ENCODE results near the gene CLCN7.

DNA sequence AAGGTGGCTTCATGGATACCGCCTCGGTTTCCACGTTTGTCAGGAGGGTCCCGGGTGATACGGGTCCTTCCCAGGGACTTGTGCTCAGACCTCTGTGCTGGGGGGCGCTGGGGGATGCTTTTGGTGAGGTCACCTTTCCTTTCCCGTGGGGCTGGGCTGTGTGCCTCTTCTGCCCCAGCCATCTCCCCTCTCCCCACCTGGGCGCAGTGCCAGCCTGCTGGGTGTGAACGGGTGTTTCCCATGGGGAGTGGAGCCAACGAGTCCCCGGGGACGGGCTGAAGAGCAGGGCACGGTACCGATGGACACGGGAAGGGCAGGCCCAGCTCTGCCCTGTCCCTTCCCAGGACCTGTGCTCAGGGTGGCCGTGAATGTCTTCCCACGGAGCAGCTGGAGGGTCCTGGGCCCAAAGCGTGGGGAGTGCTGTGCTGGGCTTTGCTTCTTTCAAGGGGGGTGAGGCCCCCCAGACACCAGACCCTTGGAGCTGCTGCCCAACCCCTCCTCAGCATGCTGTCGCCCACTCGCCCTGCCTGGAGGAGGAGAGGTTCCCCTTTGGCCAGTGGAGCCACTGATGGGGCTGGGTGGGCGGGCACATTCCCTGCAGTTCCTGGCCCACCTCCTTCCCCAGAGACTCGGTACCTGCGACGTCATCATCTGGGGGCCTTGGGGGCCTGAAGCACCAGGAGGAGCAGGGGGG is 33.8 kb upstream of the CLCN7 start:
- TF ChIP-seq, protein P1, sequence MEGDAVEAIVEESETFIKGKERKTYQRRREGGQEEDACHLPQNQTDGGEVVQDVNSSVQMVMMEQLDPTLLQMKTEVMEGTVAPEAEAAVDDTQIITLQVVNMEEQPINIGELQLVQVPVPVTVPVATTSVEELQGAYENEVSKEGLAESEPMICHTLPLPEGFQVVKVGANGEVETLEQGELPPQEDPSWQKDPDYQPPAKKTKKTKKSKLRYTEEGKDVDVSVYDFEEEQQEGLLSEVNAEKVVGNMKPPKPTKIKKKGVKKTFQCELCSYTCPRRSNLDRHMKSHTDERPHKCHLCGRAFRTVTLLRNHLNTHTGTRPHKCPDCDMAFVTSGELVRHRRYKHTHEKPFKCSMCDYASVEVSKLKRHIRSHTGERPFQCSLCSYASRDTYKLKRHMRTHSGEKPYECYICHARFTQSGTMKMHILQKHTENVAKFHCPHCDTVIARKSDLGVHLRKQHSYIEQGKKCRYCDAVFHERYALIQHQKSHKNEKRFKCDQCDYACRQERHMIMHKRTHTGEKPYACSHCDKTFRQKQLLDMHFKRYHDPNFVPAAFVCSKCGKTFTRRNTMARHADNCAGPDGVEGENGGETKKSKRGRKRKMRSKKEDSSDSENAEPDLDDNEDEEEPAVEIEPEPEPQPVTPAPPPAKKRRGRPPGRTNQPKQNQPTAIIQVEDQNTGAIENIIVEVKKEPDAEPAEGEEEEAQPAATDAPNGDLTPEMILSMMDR (IDR thresholded peaks at IDR 0.05), result no peak
- TF ChIP-seq POLR2A (IDR thresholded peaks at IDR 0.05), result no peak
- TF ChIP-seq POLR2AphosphoS5 (IDR thresholded peaks at IDR 0.05), result no peak
- no peak for TF ChIP-seq EP300 (IDR thresholded peaks at IDR 0.05)
